Midbrain (tissue), 1 donor: ENCODE data around the gene ISL2.

Source experiments
- DNase-seq: peaks from one replicate; lab custom pipeline; 2025; lab: John Stamatoyannopoulos, UW

ISL2 gene

DNA sequence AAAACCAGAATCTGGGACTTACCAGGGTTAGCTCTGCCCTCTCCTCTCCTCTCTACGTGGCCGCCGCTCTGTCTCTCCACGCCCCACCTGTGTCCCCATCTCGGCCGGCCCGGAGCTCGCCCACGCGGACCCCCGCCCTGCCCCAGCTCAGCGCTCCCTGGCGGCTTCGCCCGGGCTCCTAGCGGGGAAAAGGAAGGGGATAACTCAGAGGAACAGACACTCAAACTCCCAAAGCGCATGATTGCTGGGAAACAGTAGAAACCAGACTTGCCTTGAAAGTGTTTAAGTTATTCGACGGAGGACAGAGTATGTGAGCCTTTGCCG is 5.4 kb downstream of the ISL2 start:
- no peak for DNase-seq

DNA sequence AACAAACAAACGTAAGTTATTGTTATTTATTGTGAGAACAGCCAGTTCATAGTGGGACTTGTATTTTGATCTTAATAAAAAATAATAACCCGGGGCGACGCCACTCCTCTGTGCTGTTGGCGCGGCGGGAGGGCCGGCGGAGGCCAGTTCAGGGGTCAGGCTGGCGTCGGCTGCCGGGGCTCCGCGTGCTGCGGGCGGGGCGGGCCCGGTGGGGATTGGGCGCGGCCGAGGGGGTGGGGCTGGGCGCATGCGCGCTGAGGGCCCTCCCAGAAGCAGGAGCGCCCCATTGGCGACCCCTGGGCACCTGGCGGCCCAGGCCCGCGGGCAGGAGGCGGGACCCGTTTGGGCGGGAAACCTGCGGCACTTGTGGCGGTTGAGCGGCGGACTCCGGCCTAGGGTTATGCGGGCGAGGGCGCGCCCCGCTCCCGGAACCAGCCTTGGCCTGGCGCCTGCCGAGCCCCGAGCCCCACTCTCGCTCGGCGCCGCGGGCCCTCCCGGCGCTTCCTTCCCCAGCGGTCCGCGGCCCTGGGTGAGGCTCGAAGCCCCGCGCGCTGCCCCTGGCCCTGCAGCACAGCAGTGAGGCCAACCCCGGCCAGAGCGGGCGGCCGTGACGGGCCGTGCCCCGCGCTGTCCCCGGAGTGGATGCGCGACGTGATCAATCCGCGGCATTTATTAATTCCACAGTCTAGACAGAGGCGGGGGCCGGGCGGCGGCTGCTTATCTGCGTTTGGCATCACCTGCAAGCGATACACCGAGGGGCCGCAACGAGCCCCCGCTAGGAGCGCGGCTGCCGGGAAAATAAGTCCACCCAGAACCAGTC is 6.0 kb downstream of the ISL2 start:
- no peak for DNase-seq

DNA sequence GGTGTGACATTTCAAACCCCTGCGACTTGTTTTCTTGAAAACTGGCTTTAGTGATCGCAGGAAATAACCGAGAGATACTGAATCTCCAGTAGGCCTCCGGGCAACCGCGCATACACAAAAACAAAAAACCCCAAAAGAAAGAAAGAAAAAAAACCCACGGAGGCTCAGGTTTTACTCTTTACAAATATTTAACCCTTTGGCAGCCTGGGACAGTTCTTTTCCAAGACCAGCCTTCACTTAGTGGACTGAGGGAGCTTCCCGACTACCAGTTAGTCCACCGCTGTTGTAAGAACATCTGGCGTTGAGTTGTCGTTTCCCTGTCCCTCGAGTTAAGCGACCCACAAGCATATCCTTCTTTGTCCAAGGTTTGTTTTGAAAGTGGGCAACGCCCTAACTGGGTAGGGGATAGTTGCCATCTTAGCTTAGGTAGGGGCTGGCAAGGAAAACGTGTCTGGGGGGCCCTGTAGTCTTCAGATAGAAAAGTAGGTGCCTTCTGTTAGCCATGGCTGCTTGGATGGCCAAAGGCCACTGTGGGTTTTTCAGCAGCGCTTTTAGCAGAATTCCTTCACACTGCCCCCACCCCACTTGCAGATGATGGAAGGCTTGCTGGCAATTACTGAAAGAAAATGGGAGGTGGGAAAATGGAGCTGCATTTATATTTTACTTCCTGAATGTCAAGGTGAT is 6.9 kb downstream of the ISL2 start:
- no peak for DNase-seq

DNA sequence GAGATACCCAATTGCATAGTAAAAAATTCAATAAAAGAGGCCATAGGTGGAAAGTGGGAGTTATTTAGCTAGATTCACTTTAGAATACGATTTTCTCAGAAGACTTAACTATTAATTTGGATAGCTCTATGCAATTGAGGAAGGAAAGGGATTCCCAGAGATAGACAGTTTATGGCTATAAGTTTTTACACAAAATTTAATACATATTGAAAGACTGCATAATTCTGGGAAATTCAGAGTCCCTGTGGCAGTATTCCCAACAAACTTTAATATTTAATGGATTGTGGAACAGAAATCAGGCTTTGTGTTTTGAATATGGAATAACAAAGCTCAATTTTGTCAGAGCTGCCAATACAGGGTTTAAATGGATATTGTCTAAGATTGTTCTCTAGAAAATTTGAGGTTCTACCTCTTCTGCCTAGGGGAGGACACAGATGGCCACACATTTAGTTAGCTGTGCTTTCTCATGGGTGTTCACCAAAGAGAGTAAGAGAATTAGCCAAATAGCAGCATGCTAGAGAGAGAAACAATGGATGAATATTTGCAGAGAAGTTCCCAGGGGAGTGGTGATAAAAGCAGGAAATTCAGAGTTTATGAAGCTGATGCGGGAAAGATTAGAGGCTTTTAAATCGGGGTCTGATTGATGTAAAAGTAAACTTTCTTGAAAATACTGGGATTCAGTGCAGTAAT is 8.5 kb downstream of the ISL2 start:
- DNase-seq: no peak

DNA sequence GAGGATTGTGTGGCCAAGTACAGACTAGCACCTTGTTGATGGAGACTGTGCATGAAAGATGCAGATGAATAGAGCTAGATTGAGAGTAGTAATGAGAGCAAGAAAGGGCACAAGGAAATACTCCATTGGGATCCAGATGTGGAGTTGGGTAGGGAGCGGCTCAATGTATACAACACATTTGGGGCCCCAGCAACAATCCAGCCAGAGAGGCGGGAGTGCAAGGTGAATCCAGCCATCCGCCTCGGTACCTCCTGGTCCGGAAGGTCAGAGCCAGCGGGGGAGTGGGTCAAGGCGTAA is 9.0 kb downstream of the ISL2 start:
- DNase-seq: no peak

DNA sequence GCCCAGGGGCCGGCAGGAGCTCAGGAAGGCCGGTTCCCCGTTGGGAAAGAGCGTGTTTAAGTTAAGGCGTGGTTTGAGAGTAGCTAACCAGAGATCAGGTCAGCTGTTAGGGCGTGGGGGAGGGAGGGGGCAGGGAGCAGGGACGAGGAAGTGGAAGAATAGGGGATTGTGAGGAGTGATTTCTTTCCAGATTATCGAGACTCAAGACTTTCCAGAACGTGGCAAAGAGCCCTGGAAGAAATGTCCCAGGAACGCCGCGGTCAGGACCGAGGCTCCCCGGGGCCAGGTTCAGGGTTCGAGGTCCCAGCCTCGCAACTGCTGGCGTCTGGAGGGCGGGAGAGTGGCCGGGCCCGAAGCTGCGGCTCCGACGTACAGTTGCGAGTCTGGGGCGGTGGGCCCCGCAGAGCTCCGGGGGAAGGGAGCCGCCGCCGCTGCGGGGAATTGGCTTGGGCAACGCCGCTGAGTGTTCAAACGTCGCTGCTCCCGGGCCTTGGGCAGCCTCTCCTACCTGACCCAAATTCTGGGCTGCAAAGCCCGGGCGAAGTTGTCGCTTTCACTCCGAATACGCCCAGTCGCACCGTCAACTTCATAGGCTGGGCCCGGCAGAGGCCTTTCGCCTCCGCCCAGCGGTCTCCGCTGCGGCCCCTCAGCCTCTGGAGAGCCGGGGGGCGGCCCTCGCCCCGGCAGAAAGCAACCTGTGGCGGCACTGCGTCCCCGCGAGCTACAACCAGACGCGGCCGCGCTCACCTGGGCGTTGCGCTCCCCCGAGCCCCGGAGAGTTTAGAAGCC is 9.5 kb downstream of the ISL2 start:
- no peak for DNase-seq

DNA sequence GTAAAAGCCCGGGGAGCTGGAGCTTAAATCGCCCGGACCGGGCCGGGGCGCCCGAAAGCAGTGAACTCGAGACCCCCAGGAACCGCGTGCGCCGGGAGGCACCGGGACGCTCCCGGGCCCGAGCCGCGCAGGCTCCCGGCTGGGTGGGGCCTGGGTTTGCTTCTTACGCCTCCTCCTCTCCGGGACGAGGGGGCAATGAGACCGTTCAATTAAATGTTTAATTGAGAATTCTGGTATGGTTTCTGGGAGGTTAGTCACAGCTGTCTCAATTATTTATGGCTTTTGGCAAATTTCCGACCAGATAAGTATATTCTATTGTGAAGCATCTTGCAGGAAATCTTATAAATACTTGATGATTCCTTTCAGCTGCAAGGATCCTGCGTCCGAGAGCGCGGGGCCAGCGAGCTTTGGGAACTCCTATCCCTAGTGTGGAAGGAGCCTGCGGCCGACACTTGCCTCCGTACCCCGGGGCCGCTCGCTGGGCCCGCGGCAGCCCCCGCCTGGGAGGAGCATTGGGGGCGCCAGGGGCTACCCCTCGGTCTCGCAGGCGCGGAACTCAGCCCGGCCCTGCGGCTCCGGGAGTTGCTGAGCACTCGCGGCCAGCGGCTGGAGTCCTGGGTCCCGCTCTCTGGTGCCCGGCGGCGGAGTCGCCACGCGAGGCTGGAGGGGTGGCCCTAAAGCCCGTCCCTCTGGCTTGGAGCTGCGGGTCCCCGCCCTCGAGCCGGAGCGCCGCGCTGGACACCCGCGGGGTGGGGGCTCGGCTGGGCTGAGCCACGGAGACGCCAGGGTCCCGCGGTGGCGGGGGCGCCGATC is 10.3 kb downstream of the ISL2 start:
- DNase-seq: no peak

DNA sequence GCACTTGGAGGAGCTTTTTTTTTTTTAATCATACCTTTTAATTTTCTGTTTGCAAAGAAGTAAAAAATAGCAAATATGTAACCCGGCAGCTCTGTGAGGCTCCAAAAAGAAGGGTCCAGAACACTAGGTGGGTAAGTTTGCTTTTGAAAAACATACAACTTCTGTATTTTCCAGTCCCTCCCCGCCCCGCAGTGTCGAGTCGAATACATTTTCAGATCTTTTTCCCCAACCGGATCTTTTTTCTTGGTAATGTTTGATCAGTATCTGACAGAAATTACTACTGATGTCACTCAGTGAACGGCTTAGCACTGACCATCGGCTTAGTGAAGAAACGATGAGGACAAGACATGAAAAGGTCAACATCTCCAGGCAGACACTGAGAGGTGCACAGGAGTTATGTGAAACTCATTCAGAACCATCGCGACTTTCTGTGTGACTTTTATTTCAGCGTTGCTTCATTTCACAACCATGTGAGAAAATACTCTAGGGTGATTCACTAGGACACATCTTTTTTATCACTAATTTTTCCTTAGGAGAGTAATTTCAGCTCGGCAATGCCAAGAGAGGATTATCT is 11.0 kb downstream of the ISL2 start:
- DNase-seq: no peak

DNA sequence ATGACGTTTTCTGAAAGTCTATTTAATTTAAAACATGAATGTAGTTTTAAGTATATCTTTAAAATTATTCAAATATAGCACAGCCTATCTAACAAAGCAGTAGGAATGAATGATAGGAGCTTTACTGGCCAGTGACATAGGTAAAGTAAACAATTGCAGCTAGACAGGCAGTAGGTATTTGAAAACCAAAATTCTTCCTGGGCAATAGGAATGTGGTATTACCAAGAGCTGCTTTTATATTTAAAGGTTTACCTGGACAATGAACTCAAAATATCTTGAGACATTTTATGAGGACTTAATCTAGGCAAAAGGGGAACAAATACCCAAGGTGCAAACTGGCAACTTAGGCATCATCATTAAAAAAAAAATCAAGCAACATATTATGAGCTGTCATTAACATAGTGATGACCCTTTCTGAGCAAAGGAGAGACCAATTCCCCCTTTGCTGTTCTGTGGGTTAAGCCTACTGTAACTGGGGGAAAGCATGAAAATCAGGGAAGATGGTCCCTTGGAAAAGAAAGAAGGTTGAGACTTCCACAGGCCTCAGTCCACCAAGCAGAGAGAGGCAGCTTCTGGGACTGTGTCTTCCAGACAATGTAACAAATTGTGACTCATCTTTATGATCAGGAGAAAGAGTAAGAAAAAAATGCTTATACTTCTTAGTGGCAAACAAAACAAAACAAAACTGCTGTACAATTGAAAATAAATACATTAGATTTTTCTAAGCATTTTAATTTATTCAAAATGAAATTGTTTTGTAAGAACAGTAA is 12.9 kb downstream of the ISL2 start:
- no peak for DNase-seq

DNA sequence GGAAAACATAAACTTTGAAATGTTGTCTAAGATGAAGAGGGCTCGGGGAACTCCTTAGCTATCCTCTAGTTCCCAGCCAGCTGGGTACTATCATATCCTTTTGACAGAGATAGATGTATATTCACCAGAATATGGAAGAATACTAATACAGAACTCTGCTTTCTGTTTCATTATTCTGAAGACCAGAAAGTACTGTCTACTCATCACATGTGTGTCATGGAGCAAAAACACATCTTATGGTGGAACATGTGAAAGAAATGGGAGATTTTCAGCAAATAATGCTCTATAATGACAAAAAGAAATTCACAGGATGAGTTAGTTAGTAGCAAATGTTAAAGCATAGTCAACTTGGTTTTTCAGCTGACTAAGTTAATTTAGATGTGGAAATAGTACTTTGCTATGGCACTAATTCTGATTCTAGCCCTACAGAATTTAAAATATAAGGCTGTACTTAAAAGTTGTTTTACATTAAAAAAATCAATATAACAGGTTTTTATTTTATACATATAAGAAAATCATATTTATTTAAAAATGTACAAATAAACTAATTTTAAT is 16.5 kb downstream of the ISL2 start:
- DNase-seq: no peak

DNA sequence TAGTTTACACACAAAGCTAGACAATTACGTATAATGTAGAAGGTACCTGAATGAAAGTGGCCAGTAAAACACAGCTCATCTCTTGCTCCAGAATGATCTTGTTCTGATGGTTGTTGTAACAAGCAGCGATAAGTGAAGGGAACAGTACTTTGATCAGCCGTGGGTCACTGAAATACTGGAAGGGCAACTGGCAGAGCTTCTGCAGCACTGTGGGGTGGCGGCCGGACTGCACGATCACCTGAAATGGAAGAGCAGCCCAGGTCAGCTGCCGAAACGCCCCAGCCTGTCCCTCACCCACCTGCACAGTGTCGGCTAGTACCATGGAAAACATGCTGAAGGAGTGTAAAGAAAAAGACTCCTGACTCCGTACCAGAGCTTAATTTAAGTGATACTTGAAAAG is 17.3 kb downstream of the ISL2 start:
- DNase-seq: no peak

DNA sequence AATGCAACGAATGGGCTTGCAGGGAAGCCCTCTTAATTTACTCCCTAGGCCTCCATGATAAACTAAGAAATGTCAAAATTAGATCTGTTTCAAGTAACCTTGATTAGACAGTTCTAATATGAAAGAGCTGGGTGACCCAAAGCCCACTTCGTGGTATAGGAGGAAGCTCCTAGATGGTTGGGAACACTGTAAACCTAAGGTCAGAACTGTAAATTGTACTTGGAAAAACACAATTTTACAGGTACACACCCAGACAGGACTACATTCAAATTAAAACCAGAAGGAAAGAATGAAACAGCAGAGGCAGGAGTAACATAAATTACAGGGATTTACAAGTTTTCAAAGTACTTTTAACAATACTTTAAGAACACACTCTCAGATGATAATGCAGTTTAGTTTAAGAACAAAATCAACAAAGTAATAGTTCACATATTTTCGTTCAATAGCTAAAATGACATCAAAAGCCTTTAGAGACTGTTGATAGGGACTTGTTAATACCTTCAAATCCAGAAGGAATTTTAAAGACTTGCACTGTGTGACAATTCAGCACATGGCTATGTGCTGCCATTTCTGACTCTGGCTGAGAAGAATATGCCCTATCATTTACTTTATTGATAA is 18.4 kb downstream of the ISL2 start:
- DNase-seq: no peak

DNA sequence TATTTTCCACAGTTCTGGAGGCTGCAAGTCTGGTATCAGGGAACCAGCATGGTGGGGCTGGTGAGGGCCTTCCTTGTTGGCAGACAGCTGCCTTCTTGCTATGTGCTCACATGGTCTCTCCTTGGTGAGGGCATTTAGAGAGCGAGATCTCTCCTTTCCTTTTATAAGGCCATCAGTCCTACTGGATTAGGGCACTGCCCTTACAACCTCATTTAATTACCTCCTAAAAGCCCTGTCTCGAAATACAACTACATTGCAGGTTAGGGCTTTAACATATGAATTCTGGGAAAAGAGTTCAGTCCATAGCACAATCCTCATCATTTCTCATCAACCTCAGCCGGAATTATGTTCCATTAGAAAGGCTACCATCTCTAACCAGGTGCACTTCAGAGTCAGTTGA is 21.9 kb downstream of the ISL2 start:
- DNase-seq: no peak

DNA sequence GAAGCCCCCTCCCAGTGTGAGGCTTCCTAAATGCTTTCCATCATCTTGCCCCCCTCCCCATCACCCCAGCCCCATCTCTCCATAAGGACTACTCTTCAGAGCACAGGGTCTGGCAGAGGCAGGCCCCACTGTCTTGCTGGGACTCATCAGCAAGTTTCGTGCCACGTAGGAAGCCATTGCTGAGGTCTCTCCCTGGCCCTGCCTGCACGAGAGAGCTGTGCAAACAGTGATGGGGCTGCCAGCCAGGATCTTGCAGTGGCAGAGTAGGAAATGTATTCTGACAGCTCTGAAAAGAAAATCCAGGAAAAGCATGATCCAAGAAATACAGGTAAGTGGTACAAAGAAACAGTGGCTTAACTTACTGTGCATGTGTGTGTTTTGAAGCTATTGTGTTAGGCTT is 22.6 kb downstream of the ISL2 start:
- DNase-seq: no peak

DNA sequence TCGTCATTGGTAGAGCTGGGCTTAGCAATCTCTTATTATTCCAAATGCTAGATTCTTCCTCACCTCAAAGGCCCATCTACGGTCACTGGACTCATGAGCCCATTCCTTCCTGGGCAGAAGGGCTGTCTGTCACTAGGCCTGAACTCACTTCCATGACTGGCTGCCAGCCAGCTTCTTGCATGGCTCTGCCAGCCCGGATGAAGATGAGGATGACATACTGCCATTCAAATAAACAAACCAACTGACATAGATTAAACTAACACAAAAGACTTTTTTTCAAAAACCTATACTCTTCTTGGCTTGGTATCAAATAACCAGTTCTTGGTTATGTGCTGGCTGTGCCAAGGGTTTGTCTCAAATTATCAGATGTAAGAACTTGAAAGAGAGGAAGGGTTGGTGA is 23.8 kb downstream of the ISL2 start:
- DNase-seq: no peak

DNA sequence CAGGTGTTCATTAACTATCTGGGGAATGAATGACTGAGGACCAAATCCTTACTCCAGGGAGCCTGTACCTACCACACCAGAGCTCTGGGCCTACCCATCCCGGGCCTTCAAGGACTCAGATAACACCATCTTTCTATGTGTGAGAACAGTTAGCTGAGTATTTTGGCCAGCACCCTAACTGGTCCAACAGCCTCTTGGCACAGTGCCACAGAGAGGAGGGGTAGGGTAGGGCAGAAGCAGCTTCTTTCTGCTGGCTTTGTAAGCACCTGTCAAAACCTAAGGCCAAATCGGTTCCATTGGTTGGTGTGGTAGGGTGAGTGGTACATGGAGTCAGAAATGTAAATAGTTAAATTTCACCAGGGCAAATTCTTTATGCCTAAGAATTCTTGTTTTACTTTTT is 26.7 kb downstream of the ISL2 start:
- DNase-seq: no peak

DNA sequence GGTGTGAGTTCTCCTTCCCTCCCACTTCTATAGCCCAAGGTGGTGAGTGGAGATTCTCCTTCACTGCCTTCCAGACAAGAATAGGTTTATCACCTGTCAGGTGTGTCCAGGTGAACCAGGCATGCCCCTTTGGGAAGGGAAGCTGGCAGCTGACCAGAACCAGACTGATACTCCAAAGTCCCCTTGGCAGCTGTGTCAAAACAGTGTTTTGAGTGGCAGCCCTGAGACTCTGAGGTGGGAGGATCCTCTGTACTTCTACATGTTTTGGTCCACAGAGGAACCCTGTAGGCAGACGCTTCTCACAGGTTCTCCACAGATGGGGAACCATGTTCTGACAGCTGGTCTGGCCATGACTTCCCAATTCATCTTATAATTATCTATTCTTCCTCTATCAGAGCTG is 30.1 kb downstream of the ISL2 start:
- DNase-seq: no peak

DNA sequence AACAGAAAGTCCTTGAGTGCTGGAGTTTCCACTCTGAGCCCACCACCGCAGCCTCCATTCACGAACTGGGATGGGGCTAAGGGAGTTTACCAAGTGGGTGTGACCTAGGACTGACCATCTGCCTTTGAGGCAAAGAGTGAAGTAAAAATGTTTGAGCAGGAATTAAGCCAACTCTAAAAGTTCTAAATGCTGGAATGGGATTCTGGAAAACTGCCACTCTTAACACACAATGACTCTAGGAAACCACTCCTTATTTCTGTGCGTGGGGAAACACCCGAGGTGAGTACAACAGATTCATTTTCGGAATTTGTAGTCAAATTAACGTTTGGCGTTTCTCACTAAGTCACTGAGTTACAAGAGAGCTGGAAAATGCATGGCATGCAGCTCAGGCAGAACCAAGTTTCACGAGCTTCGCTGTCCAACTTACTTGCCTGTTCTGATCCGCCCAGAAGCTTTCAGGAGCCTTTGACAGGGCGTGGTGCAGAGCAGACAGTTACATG is 31.6 kb downstream of the ISL2 start:
- no peak for DNase-seq

DNA sequence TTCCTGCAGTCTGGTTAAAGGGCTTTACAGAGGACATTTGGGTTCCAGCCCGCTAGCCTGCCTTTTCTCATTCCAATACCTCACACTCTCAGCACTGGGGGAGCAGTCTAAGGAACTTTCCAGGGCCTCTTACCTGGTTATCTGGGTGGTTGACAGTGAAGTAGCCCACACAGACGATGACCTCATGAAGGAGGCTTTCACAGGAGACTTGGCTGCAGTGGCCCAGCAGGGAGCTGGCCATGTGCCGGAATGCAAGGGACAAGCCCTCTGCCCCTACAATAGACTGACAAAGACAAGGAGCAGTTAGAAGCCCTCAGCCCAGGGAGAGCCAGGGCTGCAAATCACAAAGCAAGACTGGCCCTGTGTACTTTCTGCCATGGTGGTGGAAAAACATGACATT is 39.5 kb downstream of the ISL2 start:
- no peak for DNase-seq

DNA sequence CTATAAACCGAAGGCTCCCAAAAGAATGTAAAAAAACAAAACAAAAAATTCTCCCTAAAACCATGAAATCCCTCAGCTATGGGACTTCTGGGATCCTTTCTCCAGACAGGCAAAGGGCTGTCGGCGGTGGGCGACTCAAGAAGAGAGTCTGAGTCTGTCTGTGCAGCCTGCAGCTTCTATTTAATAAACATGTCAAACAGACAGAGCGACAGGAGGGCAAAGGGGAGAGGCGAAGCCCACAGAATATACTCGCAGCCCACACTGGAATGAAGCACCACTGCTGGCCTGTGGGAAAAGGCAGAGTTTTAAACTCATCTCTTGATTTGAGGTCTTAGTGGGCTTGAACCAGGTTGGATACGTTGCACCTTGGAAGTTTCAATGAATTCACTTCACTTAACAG is 40.2 kb downstream of the ISL2 start:
- DNase-seq: no peak
